HepG2 (cell line): ENCODE data around the gene CENPB. TPM values are rescaled to one million over a fixed set of nuclear protein-coding genes. Genes with fewer than 3 reads are reported as not detected.

ENCODE experiments used
- ATAC-seq: fragments of 200-7000 bp; cut with Tn5 transposase; 3 replicates; pipeline ENCODE4 v1.9.1; 2020; ENCODE audit warnings: mild to moderate bottlenecking, moderate library complexity
- BruUV-seq: library from RNA; stranded (reverse); fragments of 400-500 nt; replicated peaks from 2 replicates; lab custom pipeline; 2021; lab: Mats Ljungman, UMichigan
- CTCF ChIA-PET: fragments of 300-600 bp; formaldehyde crosslinking; extraction: SDS; loops from one replicate; lab custom pipeline; 2021; ENCODE audit warnings: low total read pairs, inconsistent platforms, low intra/inter-chr PET ratio; lab: Yijun Ruan, JAX
- POLR2A ChIA-PET: fragments of 350-600 bp; sonication (Branson Sonifier 250); formaldehyde crosslinking; loops from one replicate; lab custom pipeline; 2020; ENCODE audit warnings: antibody characterized with exemption, inconsistent platforms; lab: Yijun Ruan, JAX
- DNase-seq: peaks from one replicate; pipeline ENCODE4 v3.0.0-alpha.2; 2015; ENCODE audit warnings: low spot score
- FAIRE-seq: peaks from 3 replicates; lab custom pipeline; 2011; peaks lifted over from hg19 to GRCh38; lab: Jason Lieb, UNC
- H2AFZ ChIP-seq: one replicate; pipeline ENCODE4 v1.6.1; 2011; ENCODE audit warnings: low read length, inconsistent platforms
- H3K27ac ChIP-seq: fragments of 300-600 bp; 3 replicates; pipeline ENCODE4 v1.8.0; 2011; ENCODE audit warnings: mixed run types, mild to moderate bottlenecking, mixed read lengths, low read length, inconsistent platforms; ENCODE audit not compliant: insufficient read depth; ENCODE audit errors: extremely low read length
- H3K27me3 ChIP-seq, 2 experiments: fragments of 200-600 bp in 1 of 2; 2 replicates in 1 of 2; 3 replicates in 1 of 2; pipeline versions ENCODE4 v1.6.0 to v1.8.0; 2011; ENCODE audit warnings: low read length in 2 of 2, mild to moderate bottlenecking in 2 of 2, moderate library complexity in 2 of 2, inconsistent platforms in 1 of 2; ENCODE audit not compliant: insufficient read depth in 2 of 2, control insufficient read depth in 1 of 2
- H3K36me3 ChIP-seq, 2 experiments: fragments of 200-600 bp in 1 of 2; replicated peaks in 1 of 2; 2 replicates in 1 of 2; 3 replicates in 1 of 2; pipeline versions ENCODE4 v1.5.1 to v1.8.0; 2011; ENCODE audit warnings: low read length in 2 of 2, inconsistent platforms in 1 of 2; ENCODE audit not compliant: insufficient read depth in 2 of 2, control insufficient read depth in 1 of 2
- H3K4me1 ChIP-seq: 2 replicates; pipeline ENCODE4 v1.5.1; 2012; ENCODE audit warnings: low read length, inconsistent platforms; ENCODE audit not compliant: insufficient read depth
- H3K4me2 ChIP-seq: 2 replicates; pipeline ENCODE4 v1.6.0; 2011; ENCODE audit warnings: low read depth, low read length, inconsistent platforms
- H3K4me3 ChIP-seq, 3 experiments: fragments of 200-600 bp in 1 of 3; sonication (generic), shearing (Covaris generic) in 1 of 3; replicated peaks in 1 of 3; 2 replicates each; pipeline ENCODE4 v1.5.1; 2011 to 2016; ENCODE audit warnings: low read length in 3 of 3, inconsistent platforms in 2 of 3, low read depth in 2 of 3, mild to moderate bottlenecking in 2 of 3, control low read depth in 1 of 3, mixed read lengths in 1 of 3; ENCODE audit not compliant: insufficient read depth in 1 of 3
- H3K79me2 ChIP-seq: one replicate; pipeline ENCODE4 v1.6.1; 2011; ENCODE audit warnings: low read length, inconsistent platforms; ENCODE audit not compliant: insufficient read depth
- H3K9ac ChIP-seq: 2 replicates; pipeline ENCODE4 v1.6.0; 2011; ENCODE audit warnings: mild to moderate bottlenecking, low read depth, low read length, inconsistent platforms; ENCODE audit not compliant: insufficient read depth
- H3K9me3 ChIP-seq: 2 replicates; pipeline ENCODE4 v1.5.1; 2012; ENCODE audit warnings: mild to moderate bottlenecking, low read length
- H4K20me1 ChIP-seq: 2 replicates; pipeline ENCODE4 v1.6.0; 2011; ENCODE audit warnings: inconsistent platforms, mild to moderate bottlenecking, low read length, moderate library complexity; ENCODE audit not compliant: insufficient read depth
- ARNT ChIP-seq: fragments of 450-650 bp; IDR thresholded peaks from 2 replicates; pipeline ENCODE4 v1.6.1; 2017
- ATF1 ChIP-seq: IDR thresholded peaks from 2 replicates; pipeline ENCODE4 v1.6.1; 2016; ENCODE audit warnings: mild to moderate bottlenecking, control low read depth
- DMAP1 ChIP-seq: IDR thresholded peaks from 2 replicates; pipeline ENCODE4 v1.6.1; 2016
- HNF4A ChIP-seq: sonication (generic); formaldehyde crosslinking; IDR thresholded peaks from 2 replicates; pipeline ENCODE4 v1.4.0; 2020; ENCODE audit warnings: missing genetic modification reagents
- MAF1 ChIP-seq: sonication (generic); formaldehyde crosslinking; IDR thresholded peaks from 2 replicates; pipeline ENCODE4 v1.5.0; 2020; ENCODE audit warnings: missing genetic modification reagents, borderline replicate concordance
- NR2F2 ChIP-seq: IDR thresholded peaks from 2 replicates; pipeline ENCODE4 v1.6.1; 2012; ENCODE audit warnings: low read depth, inconsistent platforms, borderline replicate concordance
- RBFOX2 ChIP-seq: fragments of 200-400 bp; formaldehyde crosslinking; IDR thresholded peaks from 2 replicates; pipeline ENCODE4 v1.6.1; 2017; ENCODE audit warnings: low read depth, mild to moderate bottlenecking, low read length
- SUZ12 ChIP-seq: fragments of 150-350 bp; IDR thresholded peaks from 2 replicates; pipeline ENCODE4 v1.6.1; 2014; ENCODE audit warnings: low read depth, low read length
- U2AF2 ChIP-seq: fragments of 200-400 bp; formaldehyde crosslinking; IDR thresholded peaks from 2 replicates; pipeline ENCODE4 v1.6.1; 2017; ENCODE audit warnings: low read depth, mild to moderate bottlenecking, low read length
- ZNF451 ChIP-seq: sonication (generic); formaldehyde crosslinking; IDR thresholded peaks from 2 replicates; pipeline ENCODE4 v1.5.0; 2020; ENCODE audit warnings: mild to moderate bottlenecking, missing genetic modification reagents
- ZNF737 ChIP-seq: sonication (generic); formaldehyde crosslinking; IDR thresholded peaks from 2 replicates; pipeline ENCODE4 v1.5.0; 2020; ENCODE audit warnings: missing genetic modification reagents, mild to moderate bottlenecking, borderline replicate concordance
- WGBS: methylation state at CpG from one replicate; pipeline ENCODE4 v1.1.6; 2017; ENCODE audit warnings: low lambda C conversion rate; 5-methylcytosine and 5-hydroxymethylcytosine counted together
- in situ Hi-C: cut with HindIII; loops from 2 replicates; pipeline ENCODE4 v1.10.0; 2017; ENCODE audit warnings: low pct_unique_long_range_greater_than_20kb; ENCODE audit not compliant: extremely low pct_ligation_motif_present
- intact Hi-C: fragments of 100-400 bp; cut with micrococcal nuclease; formaldehyde crosslinking; loops from one replicate; pipeline ENCODE4 v1.10.0; 2022; ENCODE audit not compliant: unreplicated experiment
- polyA plus RNA-seq, 8 experiments: library from polyadenylated mRNA; depleted of rRNA in 3 of 8; stranded (reverse) in 7 of 8; unstranded in 1 of 8; fragments of >200 nt; fragmentation: Illumina TruSeq in 4 of 8; extraction: Trizol in 4 of 8; gene quantifications; 2 replicates each; pipeline versions ENCODE4 v1.2.1 to v1.2.3, GENCODE V29; 2011 to 2016; ENCODE audit warnings: low read depth in 4 of 8, missing spikeins in 1 of 8, mixed read lengths in 1 of 8; ENCODE audit not compliant: insufficient read depth in 1 of 8
- total RNA-seq, 5 experiments: library from RNA; depleted of rRNA; stranded (reverse); fragments of >200 nt; fragmentation: Illumina TruSeq; extraction: Trizol; gene quantifications; 2 replicates each; pipeline ENCODE4 v1.2.3, GENCODE V29; 2016; ENCODE audit warnings: low read depth in 1 of 5
- TF ChIP-seq, protein P1 (sequence below): sonication (generic); formaldehyde crosslinking; IDR thresholded peaks from 2 replicates; pipeline ENCODE4 v1.4.0; 2020; ENCODE audit warnings: missing genetic modification reagents, borderline replicate concordance
- TF ChIP-seq, protein P2 (sequence below): IDR thresholded peaks from 2 replicates; pipeline ENCODE4 v1.6.1; 2016; ENCODE audit warnings: mild to moderate bottlenecking

Gene CENPB
- total and polyA plus RNA-seq, 2 of the 13 experiments (the other 11 are each of a cell fraction or from before 2014, with no cell fraction given): 10.4 to 54.5 TPM

DNA sequence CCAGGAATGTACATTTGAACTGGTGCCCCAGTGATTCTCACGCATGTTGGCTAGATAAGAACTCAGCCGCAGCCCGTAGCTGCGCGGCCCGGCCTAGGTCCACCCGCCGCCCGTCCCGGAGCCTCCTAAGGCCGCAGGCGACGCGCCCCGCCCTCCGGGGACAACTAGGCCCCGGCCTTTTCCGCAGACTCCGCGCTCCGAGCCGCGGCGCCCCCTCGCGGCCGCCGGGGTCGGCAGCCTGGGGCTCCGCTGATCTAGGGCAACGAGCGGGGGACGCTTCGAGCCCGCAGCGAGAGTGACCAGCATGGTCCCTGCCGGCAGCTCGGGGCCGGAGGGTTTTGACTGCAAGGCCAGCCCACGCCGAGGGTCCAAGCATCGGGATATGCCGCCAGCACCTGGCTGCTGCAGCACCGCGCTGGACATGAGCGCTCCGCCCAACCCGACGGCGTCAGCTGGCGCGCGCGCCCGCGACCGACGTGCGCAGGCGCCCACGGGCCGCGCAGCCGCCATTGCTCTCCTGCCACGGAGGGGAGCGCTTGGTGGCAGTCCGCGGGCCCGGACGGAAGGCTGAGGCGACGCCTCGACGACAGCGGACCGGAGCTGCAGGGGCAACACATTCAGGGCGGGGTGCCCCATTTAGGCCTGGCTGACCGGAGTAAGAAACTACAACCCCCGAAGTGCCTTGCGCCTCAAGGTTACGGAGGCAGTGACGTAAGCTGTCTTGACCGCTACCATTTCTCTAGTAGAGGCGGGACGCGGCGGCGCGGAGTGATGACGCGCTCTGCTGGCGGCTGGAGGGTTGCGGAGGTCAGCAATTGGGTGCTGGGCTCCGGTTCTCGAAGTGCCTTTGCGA, 33.7 kb upstream of the CENPB start, which contains the start of gene AP5S1:
AP5S1 (plus strand) TSS at position 500 of the 853 bp plus-strand sequence. CDS start 1,571 bp downstream, outside the sequence.
- peak within 1 kb of the TSS; percentile 99 for H3K9ac ChIP-seq
- H3K9me3 ChIP-seq: no peaks in the 10 kb centered on the region
- 2% methylated on average over 78 of the region's 96 CpGs for WGBS
- no TSS peak for BruUV-seq
- H2AFZ ChIP-seq: no peak within 1 kb of the TSS
- peak; percentile 87 for FAIRE-seq
- in situ Hi-C loops (no loop called here), intact Hi-C loops (loop anchor here (1.0 to 2.0 kb wide), 3 partner anchors 22 to 69 kb away; partner anchors contain the start of genes MAVS and PANK2)
- DNase-seq: peak; percentile 97
- H3K79me2 ChIP-seq: peaks cover 12% of the 10 kb centered on the region
- H4K20me1 ChIP-seq: no peaks in the 10 kb centered on the region
- H3K27me3 ChIP-seq: peaks cover 1 to 10% of the 10 kb centered on the region in 2 experiments; a peak in 2 of 5 replicates
- CTCF ChIA-PET: interaction anchor here (0.9 to 4.6 kb wide), 7 partner anchors 22 to 71 kb away, joined by 3 to 119 read pairs (median 7); partner anchors contain the start of genes CENPB and SPEF1
- POLR2A ChIA-PET: interaction anchor here (1.0 to 4.8 kb wide), 26 partner anchors 8 to 265 kb away, joined by 3 to 134 read pairs (median 8); partner anchors contain the start of genes ADISSP, CDC25B, CENPB and MAVS
- peak within 1 kb of the TSS; percentile 91 to 95 (median 94) for H3K4me3 ChIP-seq
- H3K36me3 ChIP-seq: peaks cover 9 to 20% of the 10 kb centered on the region in 2 experiments
- H3K27ac ChIP-seq: peak within 1 kb of the TSS; percentile 96
- ATAC-seq: peak; percentile 77
- peaks cover 32% of the 10 kb centered on the region for H3K4me1 ChIP-seq
- peak within 1 kb of the TSS; percentile 87 for H3K4me2 ChIP-seq
- TF ChIP-seq ATF1 (CRISPR knock-in tag) (peak; percentile 100), U2AF2 (no peak), ARNT (no peak), DMAP1 (CRISPR knock-in tag) (peak; percentile 98), SUZ12 (peak; percentile 82), RBFOX2 (peak; percentile 100), ZNF737 (CRISPR knock-in tag) (no peak), MAF1 (CRISPR knock-in tag) (peak; percentile 89), NR2F2 (peak; percentile 63; the same call in 1 of the 2 replicates), HNF4A (CRISPR knock-in tag) (peak; percentile 38; the same call in 1 of the 2 replicates), ZNF451 (peak; percentile 97)
- TF ChIP-seq, protein P1, sequence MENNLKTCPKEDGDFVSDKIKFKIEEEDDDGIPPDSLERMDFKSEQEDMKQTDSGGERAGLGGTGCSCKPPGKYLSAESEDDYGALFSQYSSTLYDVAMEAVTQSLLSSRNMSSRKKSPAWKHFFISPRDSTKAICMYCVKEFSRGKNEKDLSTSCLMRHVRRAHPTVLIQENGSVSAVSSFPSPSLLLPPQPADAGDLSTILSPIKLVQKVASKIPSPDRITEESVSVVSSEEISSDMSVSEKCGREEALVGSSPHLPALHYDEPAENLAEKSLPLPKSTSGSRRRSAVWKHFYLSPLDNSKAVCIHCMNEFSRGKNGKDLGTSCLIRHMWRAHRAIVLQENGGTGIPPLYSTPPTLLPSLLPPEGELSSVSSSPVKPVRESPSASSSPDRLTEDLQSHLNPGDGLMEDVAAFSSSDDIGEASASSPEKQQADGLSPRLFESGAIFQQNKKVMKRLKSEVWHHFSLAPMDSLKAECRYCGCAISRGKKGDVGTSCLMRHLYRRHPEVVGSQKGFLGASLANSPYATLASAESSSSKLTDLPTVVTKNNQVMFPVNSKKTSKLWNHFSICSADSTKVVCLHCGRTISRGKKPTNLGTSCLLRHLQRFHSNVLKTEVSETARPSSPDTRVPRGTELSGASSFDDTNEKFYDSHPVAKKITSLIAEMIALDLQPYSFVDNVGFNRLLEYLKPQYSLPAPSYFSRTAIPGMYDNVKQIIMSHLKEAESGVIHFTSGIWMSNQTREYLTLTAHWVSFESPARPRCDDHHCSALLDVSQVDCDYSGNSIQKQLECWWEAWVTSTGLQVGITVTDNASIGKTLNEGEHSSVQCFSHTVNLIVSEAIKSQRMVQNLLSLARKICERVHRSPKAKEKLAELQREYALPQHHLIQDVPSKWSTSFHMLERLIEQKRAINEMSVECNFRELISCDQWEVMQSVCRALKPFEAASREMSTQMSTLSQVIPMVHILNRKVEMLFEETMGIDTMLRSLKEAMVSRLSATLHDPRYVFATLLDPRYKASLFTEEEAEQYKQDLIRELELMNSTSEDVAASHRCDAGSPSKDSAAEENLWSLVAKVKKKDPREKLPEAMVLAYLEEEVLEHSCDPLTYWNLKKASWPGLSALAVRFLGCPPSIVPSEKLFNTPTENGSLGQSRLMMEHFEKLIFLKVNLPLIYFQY: peak; percentile 91
- TF ChIP-seq, protein P2, sequence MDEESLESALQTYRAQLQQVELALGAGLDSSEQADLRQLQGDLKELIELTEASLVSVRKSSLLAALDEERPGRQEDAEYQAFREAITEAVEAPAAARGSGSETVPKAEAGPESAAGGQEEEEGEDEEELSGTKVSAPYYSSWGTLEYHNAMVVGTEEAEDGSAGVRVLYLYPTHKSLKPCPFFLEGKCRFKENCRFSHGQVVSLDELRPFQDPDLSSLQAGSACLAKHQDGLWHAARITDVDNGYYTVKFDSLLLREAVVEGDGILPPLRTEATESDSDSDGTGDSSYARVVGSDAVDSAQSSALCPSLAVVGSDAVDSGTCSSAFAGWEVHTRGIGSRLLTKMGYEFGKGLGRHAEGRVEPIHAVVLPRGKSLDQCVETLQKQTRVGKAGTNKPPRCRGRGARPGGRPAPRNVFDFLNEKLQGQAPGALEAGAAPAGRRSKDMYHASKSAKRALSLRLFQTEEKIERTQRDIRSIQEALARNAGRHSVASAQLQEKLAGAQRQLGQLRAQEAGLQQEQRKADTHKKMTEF: peak; percentile 99
